Activated CD4-positive, alpha-beta T cell treated with anti-CD3 and anti-CD28 coated beads for 4 hours (primary cell): ENCODE results near the gene CDK11A.

ENCODE experiments used
- DNase-seq, 2 donors: peaks; one replicate each; pipeline ENCODE4 v3.0.0-alpha.2; 2020

CDK11A gene

DNA sequence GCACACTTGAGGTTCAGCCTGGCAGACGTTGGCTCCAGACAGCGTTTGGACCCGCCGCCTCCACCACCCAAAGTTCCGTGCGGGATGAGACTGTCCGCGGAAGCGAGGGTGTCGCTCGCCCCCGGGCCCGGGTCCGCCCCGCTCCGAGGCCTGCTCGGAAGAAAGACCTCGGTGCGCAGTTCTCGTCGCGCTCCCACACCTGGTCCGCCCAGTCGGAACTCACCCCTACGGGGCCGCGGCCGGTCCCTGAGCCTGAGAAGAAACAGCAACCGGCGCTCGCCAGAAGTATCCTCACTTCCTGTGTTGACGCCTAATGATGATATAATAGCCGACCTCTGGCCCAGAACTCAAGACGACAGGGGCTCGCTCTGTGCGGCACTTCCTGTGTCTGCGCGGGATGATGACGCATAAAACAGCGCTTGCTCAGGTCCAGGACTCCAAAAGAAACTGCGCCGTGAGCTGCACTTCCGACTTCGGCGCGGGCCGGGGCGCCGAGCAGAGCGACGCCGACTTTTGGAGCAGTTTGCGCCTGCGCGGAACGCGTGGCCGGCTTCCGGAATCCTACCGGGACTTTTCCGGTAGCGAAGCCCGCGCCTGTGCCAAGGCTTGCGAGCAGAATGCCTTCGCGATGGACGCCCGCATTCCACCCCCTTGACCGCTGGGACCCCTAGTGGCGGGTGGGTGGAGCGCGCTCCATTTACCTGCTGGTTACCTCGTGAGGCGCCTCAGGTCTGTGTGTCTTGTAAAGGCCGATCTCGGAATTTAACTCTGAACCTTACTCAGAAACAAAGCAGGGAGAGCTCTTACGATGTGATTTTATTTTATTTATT, at the start of gene CDK11A:
TSS of gene CDK11A (minus strand) at position 323 of the 830 bp plus-strand sequence. CDS start 1,539 bp downstream, outside the sequence.
- peak; percentile 91 to 98 for DNase-seq

GRCh38 chr1:1773874-1774273, 49.7 kb upstream of the CDK11A start:
- DNase-seq, result no peak

- DNase-seq, result no peak
Measured at GRCh38 chr1:1771096-1771495, 46.9 kb upstream of the CDK11A start.

GRCh38 chr1:1770102-1770501, 45.9 kb upstream of the CDK11A start:
- no peak for DNase-seq

GRCh38 chr1:1768249-1768992, 44.3 kb upstream of the CDK11A start:
- no peak for DNase-seq

DNA sequence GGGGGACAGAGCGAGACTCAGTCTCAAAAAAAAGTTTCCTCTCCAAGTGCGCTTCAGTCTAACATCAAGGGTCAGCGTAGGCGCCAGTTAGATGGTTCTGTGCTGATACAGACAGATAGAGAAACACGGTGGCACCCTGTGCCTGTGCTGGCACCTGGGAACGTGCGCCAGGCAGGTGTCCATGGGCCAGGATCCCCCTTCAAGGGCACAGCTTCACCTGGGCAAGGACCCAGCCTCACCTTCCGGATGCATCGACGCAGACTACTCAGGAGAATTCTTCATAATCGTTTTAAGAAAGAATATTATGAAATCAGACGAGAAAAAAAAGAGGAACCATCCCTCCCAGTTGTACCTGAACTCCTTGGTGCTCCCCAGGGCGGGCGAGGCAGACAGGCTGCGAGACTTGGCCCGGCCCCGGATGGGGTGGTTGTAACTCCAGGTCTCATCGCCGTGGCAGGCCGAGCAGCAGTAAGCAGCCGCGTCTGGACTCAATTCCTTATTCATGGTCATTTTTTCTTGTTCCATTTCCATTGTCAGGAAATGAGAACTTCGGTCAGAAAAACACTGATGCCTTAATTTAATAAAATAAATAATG, 40.8 kb upstream of the CDK11A start:
- no peak for DNase-seq

DNA sequence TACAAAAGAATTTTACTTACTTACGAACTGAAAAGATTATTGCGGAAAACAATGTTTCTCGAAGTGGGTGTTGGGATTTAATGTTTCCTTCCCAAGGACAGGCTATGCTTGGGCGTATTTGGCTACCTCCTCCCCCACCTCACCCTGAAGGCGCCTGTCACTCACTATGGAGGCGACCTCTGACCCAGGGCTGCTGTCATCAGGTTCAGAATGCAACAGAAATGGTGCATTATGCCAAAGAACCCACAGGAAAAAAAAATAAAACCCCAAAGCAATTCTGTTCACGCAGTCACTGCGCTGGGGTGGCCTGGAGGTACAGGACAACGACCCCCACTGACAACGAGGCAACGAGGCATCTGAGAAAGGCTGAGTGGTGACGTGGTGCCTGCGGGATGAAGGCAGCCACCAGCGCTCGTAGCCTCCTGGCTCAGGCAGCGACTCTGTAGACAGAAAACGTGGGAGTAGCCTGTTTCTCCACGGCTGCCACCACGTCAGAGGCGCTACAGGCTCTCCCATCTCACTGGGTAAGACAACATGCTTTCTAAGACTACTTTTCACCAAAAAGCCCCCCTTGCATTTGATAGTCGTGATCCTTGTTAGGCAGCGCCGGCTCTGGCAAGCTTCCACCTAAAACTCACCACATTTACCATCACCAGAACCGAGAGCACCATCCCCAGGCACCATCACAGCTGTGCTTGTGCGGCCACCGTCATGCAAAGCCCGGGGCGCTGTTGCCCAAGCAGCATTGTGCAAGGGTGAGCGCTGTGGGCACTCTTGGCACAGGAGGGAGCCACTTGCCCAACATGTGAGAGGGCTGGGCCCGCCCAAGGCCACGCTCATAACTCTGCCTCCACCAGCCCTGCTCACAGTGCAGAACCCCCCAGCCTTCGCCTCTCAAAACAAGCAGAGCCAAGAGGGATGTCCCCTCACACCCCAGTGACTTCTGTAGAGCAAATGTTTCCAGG, 39.8 kb upstream of the CDK11A start:
- DNase-seq, result no peak

DNA sequence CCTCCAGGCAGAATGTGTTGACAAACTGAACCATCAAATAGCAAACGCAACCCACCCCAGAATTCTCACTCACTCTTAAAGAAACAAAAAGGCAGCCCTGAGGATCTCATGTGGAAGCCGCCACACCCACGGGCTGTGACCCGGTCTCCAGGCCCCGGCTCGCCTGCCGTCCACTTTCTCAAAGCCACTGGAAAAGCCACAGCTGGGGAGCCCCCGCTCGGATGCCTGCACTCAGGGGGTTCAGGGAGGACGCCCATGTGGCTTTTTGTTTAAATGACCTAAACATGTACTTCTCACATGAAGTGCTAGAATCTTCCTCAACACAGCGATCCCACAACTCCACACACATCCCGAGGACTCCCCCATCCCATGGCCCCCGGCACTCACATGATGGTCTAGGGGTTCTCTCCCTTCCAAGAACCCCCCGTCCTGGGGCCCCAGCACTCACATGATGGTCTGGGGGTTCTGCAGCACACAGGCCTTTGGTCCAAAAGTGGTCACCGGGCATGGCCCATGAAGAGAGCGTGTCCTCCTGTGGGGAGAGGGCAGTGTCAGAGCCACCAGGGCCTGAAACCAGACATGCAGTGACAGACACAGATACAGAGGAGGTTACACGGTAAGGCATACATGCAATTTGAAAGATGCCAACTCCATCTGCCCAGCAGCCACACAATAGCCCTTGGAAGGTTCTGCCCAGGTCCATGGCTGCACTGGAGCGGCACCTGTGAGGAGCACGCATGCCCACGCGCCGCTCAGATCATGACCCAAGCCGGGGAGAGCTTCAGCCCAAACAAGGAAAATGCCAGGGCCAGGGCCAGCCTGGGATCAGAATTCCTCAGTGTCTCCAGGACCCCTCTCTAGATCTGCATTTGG, 37.6 kb upstream of the CDK11A start:
- DNase-seq, result no peak

DNA sequence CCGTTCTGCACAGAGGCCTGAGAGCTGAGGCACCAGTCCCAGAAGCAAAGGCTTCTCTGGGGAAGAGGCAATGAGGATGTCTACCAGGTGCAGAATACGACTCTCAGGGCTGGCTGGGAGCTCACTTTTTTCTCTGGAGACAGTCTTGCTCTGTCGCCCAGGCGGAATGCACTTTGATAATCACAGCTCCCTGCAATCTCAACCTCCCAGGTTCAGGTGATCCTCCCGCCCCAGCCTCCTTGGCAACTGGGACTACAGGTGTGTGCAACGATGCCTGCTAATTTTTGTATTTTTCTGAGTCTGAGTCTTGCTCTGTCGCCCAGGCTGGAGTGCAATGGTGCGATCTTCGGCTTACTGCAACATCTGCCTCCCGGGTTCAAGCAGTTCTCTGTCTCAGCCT, 36.6 kb upstream of the CDK11A start:
- no peak for DNase-seq

DNA sequence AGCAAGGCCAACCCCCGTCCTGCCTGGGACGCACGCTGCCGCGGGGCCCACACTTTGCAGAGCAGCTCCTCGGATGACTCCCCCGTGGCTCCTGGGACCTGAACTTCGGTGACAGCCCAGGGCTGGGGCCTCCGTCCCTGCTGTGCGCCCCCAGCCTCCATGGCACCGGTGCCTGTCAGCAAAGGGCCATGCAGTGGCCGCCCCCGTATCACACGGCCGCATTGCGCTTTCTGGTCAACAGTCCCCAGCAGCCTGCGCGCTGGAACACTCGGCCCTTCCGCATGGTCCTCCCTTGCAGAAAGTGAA, 36.1 kb upstream of the CDK11A start:
- no peak for DNase-seq

- no peak for DNase-seq
Measured at GRCh38 chr1:1759456-1760344, 35.5 kb upstream of the CDK11A start.

DNA sequence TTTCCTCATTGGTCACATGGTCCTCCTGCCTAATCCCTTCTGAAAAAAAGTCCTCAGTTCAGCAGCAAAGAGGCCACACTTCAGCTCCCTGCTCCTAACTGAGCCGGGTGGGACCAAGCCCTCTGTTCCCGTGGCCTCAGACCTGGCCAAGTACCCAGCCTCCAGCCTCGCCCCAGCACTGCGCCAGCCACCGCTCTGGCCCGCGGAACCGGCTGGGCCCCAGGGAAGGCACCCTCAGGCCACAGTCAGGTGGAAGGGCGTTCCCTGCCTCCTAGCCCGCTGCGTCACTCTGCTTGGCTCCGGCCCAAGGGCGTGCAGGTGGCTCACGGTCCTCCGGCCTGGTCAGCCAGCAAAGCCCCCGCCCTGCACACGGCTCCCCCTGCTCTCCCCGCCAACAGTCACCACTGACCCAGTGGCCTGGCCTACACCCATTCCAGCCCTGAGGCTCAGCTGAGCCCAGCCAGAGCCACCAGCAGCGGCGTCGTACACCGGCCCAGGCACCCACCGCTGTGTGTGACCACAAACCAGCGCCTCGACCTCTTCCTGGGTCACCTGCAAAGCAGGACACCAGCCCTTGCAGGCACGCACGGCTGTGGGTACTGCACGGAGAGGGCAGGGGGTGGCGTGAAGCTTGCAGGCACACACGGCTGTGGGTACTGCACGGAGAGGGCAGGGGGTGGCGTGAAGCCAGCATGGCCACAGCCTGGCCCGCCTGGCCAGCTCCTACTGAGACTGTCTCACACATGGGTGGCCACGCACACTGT, 34.7 kb upstream of the CDK11A start:
- DNase-seq, result no peak

DNA sequence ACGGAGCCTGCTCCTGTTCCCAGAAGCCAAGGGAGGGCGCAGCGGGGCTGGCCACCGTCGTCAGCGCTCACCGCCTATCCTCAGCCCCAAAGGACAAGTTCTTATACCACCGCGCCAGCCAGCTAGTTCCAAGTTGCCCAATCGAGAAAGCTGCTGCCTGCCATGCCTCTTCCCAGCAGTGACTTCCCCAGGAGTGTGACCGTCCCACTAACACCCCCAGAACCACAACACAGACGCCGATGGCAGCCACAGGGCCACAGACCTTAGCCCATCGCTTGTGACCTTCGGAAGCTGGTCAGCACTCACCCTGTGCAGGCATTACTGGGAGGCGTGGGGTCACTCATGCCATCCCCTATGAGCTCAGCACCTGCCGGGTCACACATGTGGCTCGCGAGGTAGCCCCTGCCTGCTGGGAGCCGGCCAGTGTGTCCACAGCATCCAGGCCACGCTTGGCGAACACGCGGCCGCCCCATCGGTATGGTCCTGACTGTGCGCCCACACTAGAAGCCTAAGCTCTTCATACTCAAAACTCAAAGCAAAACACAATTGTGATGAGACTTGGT, 34.0 kb upstream of the CDK11A start:
- no peak for DNase-seq

- DNase-seq, result no peak
Measured at GRCh38 chr1:1757422-1758058, 33.4 kb upstream of the CDK11A start.

DNA sequence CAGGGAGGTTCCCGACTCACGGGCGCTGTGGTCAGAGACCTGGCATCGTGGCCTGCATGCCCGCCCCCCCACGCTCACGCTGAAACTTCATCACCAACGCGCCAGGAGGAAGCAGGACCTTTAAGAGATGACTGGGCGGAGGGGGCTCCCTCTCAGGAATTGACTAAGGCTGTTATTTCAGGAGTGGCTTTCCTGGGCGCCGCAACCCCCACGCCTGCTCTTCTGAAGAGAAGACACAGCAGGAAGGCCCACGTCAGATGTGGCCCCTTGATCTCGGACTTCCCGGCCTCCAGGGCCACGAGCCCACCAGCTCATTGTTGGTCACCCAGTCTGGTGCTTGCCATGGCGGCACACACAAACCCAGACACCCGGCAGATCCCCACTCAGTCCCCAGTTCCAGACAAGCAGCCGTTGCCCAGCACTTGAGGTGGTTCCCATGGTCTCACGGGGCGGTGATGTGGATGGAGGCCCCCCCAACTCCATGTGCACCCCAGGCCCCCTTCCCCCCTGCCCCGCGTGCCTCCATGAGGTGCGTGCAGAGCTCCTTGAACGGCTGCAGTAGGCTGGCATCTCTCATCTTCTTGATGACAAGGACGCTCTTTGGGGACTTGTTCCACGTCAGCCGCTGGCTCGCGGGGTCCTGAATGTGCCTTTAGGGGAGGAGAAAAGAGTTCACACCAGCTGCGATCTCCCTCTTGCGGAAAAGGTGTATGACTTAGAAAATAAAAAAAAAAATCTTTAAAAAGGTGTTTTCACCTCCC, 32.7 kb upstream of the CDK11A start:
- DNase-seq, result no peak

DNA sequence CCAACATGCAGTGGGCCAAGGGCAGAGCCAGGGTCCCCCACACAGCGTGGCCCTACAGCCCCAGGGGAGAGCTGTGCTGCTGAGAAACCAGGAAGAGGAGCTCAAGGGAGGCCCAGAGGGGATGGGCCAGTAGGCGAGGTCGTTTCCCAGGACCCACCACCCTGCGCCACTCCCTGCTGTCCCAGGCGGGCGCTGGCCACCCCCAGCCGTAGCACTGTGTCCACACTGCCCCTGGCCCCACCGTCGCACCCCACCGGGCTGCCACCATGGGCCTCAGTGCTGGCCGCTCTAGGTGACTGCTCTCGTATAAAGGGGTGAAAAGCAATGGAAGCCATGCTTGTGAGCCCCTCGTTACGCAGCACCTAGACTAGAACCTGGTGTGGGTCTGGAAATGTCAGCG, 31.7 kb upstream of the CDK11A start:
- DNase-seq, result no peak

DNA sequence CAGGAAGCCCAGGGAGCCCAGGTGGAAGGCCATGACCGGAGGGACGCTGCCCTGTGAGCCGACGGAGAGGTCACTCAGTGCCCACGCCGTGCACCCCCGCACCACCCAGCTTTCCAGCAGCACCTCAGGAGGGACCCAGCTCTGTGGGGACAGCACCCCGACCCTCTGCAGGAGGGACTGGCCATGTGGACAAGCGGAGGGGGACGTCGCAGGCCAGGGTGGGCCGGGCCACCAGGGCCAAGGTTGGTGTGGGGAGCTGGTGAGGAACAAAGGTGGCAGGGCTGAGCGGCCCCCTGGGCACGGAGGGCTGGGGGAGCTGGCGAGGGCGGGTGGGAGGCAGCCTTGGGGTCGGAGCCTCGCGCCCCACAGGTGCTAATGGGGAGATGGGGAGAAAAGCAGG, 31.3 kb upstream of the CDK11A start:
- DNase-seq, result no peak
